ENCODE results near the gene SLC30A3.

GRCh38 chr2:27231921-27232320 is 30.9 kb downstream of the SLC30A3 start:
- TF ChIP-seq CTCF (IDR thresholded peaks at IDR 0.05), result no peak
- no peak for TF ChIP-seq POLR2A (IDR thresholded peaks at IDR 0.05)
- TF ChIP-seq EP300 (IDR thresholded peaks at IDR 0.05), result no peak
